ENCODE results near the gene XYLT1. TPM values are rescaled to one million over a fixed set of nuclear protein-coding genes. Genes with fewer than 3 reads are reported as not detected.

The XYLT1 gene
- total and polyA plus RNA-seq, 9 of the 15 experiments (the other 6 are each of a cell fraction or from before 2014, with no cell fraction given), result 0.03 to 0.09 (median 0.08) TPM; not detected in 6

GRCh38 chr16:17365211-17365541 lies 105.6 kb downstream of the XYLT1 start (continued):
- TF ChIP-seq ZNF277 (CRISPR knock-in tag; IDR thresholded peaks at IDR 0.05; ENCODE audit: borderline replicate concordance), result no peak
- no peak for TF ChIP-seq FOXP1 (CRISPR knock-in tag; IDR thresholded peaks at IDR 0.05)
- no peak for TF ChIP-seq CREBBP (IDR thresholded peaks at IDR 0.05; ENCODE audit: low read depth, low read length)
- TF ChIP-seq XRCC4 (IDR thresholded peaks at IDR 0.05; ENCODE audit: extremely low read depth, insufficient read depth, insufficient read length), result no peak
- TF ChIP-seq NR2C2 (CRISPR knock-in tag; IDR thresholded peaks at IDR 0.05), result no peak
- no peak for TF ChIP-seq NR2C2 (tag; IDR thresholded peaks at IDR 0.05)
- TF ChIP-seq BRF2 (IDR thresholded peaks at IDR 0.05; ENCODE audit: borderline replicate concordance, insufficient read depth, insufficient read length), result no peak

All from K562 (cell line).